OCI-LY3 (cell line): ENCODE data around the gene FUOM.
A peak's percentile ranks its signal among the peaks of the same experiment; 100 is the strongest.

Source experiments
- H2AFZ ChIP-seq: fragments of 200-600, 300-600 bp; shearing (Covaris generic); 2 replicates; pipeline ENCODE4 v1.6.0; 2014; ENCODE audit warnings: antibody characterized with exemption, low read depth, low read length
- H3K27ac ChIP-seq: fragments of 200-600, 300-600 bp; sonication (generic); 2 replicates; pipeline ENCODE4 v1.5.1; 2014; ENCODE audit warnings: mild to moderate bottlenecking, low read length, moderate library complexity, mixed read lengths
- H3K27me3 ChIP-seq: fragments of 200-600, 300-600 bp; sonication (generic); 2 replicates; pipeline ENCODE4 v1.6.1; 2014; ENCODE audit warnings: low read depth, low read length, mixed read lengths
- H3K36me3 ChIP-seq: fragments of 200-600, 300-600 bp; sonication (generic); replicated peaks from 2 replicates; pipeline ENCODE3; 2014; ENCODE audit warnings: low read depth, low read length, mixed read lengths
- H3K4me1 ChIP-seq: fragments of 300-600, 200-600 bp; sonication (generic); 2 replicates; pipeline ENCODE4 v1.6.1; 2014; ENCODE audit warnings: low read length, mixed read lengths
- H3K4me2 ChIP-seq: fragments of 200-600, 300-600 bp; sonication (generic); 2 replicates; pipeline ENCODE4 v1.6.1; 2014; ENCODE audit warnings: low read length, mixed read lengths
- H3K4me3 ChIP-seq: fragments of 300-600, 200-600 bp; sonication (generic); 2 replicates; pipeline ENCODE4 v1.5.1; 2014; ENCODE audit warnings: antibody characterized with exemption, mild to moderate bottlenecking, low read length, moderate library complexity
- H3K79me2 ChIP-seq: fragments of 300-600, 200-600 bp; shearing (Covaris generic); 2 replicates; pipeline ENCODE4 v1.6.1; 2014; ENCODE audit warnings: mild to moderate bottlenecking, low read length, mixed read lengths
- H3K9ac ChIP-seq: fragments of 300-600, 200-600 bp; shearing (Covaris generic); 2 replicates; pipeline ENCODE4 v1.6.0; 2014; ENCODE audit warnings: mild to moderate bottlenecking, low read length, moderate library complexity
- H3K9me3 ChIP-seq: fragments of 200-600, 300-600 bp; shearing (Covaris generic); 2 replicates; pipeline ENCODE4 v1.6.1; 2014; ENCODE audit warnings: low read length, mixed read lengths; ENCODE audit not compliant: insufficient read depth
- H4K20me1 ChIP-seq: fragments of 200-600, 300-600 bp; sonication (generic); 2 replicates; pipeline ENCODE4 v1.6.1; 2016; ENCODE audit warnings: low read length, mixed read lengths; ENCODE audit not compliant: insufficient read depth
- EZH2phosphoT487 ChIP-seq: fragments of 200-600 bp; shearing (Covaris generic); IDR thresholded peaks from 2 replicates; pipeline ENCODE4 v1.6.1; 2018; ENCODE audit warnings: antibody characterized with exemption, mixed run types, low read depth
- TF ChIP-seq, protein P1 (sequence below): fragments of 200-600, 300-600 bp; sonication (generic); IDR thresholded peaks from 2 replicates; pipeline ENCODE4 v1.5.1; 2014; ENCODE audit warnings: antibody characterized with exemption, low read length, low read depth

FUOM gene

DNA sequence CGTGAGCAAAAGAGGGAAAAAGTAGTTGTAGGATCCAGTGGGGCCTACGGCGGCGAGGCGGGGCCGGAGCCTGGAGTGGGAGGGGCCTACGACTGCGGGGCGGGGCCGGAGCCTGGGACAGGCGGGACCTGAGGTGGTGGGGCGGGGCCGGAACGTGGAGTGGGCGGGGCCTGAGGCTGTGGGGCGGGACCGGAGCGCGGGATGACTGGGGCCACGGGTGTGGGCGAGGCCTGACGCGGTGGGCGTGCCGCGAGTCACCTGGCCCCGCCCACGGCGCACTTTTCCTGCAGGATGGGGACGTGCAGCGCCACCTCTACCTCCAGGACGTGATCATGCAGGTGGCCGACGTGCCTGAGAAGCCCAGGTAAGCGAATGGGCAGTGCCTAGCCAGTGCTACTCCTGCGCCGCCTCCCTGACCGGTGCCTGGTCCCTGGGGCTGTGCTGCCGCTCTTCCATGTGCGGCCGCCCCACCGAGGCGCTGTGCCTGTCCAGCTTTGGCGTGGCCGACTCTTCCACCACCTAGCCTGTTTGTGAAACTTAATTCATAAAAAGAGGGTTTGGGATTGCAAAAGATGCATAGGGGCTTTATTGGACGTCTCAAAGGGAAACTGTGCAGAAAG, 48.6 kb downstream of the FUOM start:
- TF ChIP-seq, protein P1, sequence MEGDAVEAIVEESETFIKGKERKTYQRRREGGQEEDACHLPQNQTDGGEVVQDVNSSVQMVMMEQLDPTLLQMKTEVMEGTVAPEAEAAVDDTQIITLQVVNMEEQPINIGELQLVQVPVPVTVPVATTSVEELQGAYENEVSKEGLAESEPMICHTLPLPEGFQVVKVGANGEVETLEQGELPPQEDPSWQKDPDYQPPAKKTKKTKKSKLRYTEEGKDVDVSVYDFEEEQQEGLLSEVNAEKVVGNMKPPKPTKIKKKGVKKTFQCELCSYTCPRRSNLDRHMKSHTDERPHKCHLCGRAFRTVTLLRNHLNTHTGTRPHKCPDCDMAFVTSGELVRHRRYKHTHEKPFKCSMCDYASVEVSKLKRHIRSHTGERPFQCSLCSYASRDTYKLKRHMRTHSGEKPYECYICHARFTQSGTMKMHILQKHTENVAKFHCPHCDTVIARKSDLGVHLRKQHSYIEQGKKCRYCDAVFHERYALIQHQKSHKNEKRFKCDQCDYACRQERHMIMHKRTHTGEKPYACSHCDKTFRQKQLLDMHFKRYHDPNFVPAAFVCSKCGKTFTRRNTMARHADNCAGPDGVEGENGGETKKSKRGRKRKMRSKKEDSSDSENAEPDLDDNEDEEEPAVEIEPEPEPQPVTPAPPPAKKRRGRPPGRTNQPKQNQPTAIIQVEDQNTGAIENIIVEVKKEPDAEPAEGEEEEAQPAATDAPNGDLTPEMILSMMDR: no peak
- no peak for TF ChIP-seq EZH2phosphoT487
- Histone ChIP-seq H4K20me1 (peaks cover 4% of the 10 kb centered on the region), H3K9me3 (no peaks in the 10 kb centered on the region), H3K79me2 (peaks cover 40% of the 10 kb centered on the region), H2AFZ (no peak overlapping the region), H3K36me3 (peaks cover 4% of the 10 kb centered on the region), H3K9ac (peak overlapping the region; percentile 96), H3K4me1 (peaks cover 27% of the 10 kb centered on the region), H3K27me3 (no peaks in the 10 kb centered on the region), H3K4me2 (peak overlapping the region; percentile 64), H3K4me3 (peak overlapping the region; percentile 100), H3K27ac (peak overlapping the region; percentile 88)

DNA sequence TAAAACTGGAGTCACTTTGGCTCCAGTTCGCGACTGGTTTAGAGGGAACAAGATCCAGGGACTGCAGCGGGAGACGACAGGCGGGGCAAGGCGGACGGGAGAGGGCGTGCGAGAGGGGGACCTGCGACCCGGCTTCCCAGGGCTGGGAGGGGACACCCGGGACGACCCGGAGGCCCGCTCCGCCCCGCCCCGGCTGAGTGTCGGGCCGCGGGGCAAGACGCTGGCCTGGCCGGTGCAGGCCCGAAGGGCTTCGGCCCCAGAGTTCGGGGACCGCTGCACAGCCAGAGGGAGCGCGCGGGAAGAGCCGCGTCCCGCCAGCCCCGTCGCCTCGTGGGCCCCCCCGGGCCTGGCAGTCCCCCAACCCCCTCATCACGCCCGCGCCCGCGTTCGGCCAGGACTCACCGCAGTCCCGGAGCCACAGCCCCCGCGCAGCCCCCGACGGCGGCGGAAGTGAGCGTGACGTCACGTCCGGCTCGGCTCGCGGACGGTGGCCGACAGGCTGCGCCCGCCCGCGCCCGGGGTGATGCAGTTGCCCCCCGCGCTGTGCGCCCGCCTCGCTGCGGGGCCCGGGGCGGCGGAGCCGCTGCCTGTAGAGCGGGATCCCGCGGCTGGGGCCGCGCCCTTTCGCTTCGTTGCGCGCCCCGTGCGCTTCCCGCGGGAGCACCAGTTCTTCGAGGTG, 49.3 kb downstream of the FUOM start, which contains the start of the genes TUBGCP2 and ZNF511:
TUBGCP2 (minus strand) TSS at position 452 of the 679 bp plus-strand sequence. CDS start 5,931 bp downstream, outside the sequence.
ZNF511 (plus strand) TSS at position 494 of the 679 bp plus-strand sequence; CDS start at position 524, 30 bp downstream.
- TF ChIP-seq EZH2phosphoT487: no peak
- TF ChIP-seq, protein P1: peak; percentile 7; the same call in 1 of the 2 replicates
- no peaks in the 10 kb centered on the region for H3K27me3 ChIP-seq

DNA sequence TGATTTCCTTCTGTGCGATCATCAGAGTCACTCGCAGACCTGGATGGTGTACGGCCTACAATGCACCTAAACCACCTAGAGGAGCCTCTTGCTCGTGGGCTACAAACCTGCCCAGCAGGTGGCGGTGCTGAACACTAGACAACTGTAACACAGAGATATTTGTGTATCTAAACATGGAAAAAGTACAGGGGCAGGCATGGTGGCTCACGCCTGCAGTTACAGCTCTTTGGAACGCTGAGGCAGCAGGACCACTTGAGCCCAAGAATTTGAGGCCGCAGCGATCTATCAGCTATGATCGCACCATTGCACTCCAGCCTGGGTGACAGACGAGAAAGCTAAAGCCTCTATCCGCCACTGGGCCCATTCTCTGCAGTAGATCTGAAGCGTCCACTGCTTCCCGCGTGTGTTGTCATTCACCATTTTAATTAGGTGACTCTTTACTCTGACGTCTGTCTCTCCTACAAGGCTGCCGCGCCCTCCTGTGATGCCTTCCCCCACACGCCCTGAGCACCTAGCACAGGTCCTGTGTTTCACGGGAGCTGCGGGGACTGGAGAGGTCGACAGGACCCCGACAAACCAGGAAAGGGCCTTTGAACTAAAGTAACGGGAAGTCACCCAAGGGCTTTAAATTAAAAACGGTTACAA, 49.9 kb downstream of the FUOM start:
- Histone ChIP-seq H3K27me3 (no peaks in the 10 kb centered on the region), H3K4me1 (peaks cover 27% of the 10 kb centered on the region), H3K9ac (peak overlapping the region; percentile 96), H3K9me3 (no peaks in the 10 kb centered on the region), H4K20me1 (peaks cover 4% of the 10 kb centered on the region), H3K36me3 (peaks cover 4% of the 10 kb centered on the region), H3K4me3 (peak overlapping the region; percentile 100), H3K79me2 (peaks cover 52% of the 10 kb centered on the region), H3K4me2 (peak overlapping the region; percentile 79), H2AFZ (no peak overlapping the region), H3K27ac (peak overlapping the region; percentile 88)
- no peak for TF ChIP-seq EZH2phosphoT487
- TF ChIP-seq, protein P1: peak; percentile 67

More for the DNA sequence above, 49.3 kb downstream of the FUOM start, which contains the start of the genes TUBGCP2 and ZNF511:
- Histone ChIP-seq H3K36me3 (peaks cover 4% of the 10 kb centered on the region), H2AFZ (no peak within 1 kb of the TSS), H3K79me2 (peaks cover 46% of the 10 kb centered on the region), H3K9me3 (no peaks in the 10 kb centered on the region), H3K27ac (peak within 1 kb of the TSS; percentile 88), H3K4me2 (peak within 1 kb of the TSS; percentile 79), H3K4me1 (peaks cover 27% of the 10 kb centered on the region), H3K4me3 (peak within 1 kb of the TSS; percentile 100), H3K9ac (peak within 1 kb of the TSS; percentile 96), H4K20me1 (peaks cover 4% of the 10 kb centered on the region)
